HepG2 (cell line): ENCODE results near the gene RAB43. TPM values are rescaled to one million over a fixed set of nuclear protein-coding genes. Genes with fewer than 3 reads are reported as not detected.
A peak's percentile ranks its signal among the peaks of the same experiment; 100 is the strongest.

Experiments used
- ATAC-seq: fragments of 200-7000 bp; cut with Tn5 transposase; 3 replicates; pipeline ENCODE4 v1.9.1; 2020; ENCODE audit warnings: mild to moderate bottlenecking, moderate library complexity
- BruUV-seq: library from RNA; stranded (reverse); fragments of 400-500 nt; replicated peaks from 2 replicates; lab custom pipeline; 2021; lab: Mats Ljungman, UMichigan
- CTCF ChIA-PET: fragments of 300-600 bp; formaldehyde crosslinking; extraction: SDS; loops from one replicate; lab custom pipeline; 2021; ENCODE audit warnings: low total read pairs, inconsistent platforms, low intra/inter-chr PET ratio; lab: Yijun Ruan, JAX
- POLR2A ChIA-PET: fragments of 350-600 bp; sonication (Branson Sonifier 250); formaldehyde crosslinking; loops from one replicate; lab custom pipeline; 2020; ENCODE audit warnings: antibody characterized with exemption, inconsistent platforms; lab: Yijun Ruan, JAX
- DNase-seq: peaks from one replicate; pipeline ENCODE4 v3.0.0-alpha.2; 2015; ENCODE audit warnings: low spot score
- FAIRE-seq: peaks from 3 replicates; lab custom pipeline; 2011; peaks lifted over from hg19 to GRCh38; lab: Jason Lieb, UNC
- H2AFZ ChIP-seq: one replicate; pipeline ENCODE4 v1.6.1; 2011; ENCODE audit warnings: low read length, inconsistent platforms
- H3K27ac ChIP-seq: fragments of 300-600 bp; 3 replicates; pipeline ENCODE4 v1.8.0; 2011; ENCODE audit warnings: mixed run types, mild to moderate bottlenecking, mixed read lengths, low read length, inconsistent platforms; ENCODE audit not compliant: insufficient read depth; ENCODE audit errors: extremely low read length
- H3K27me3 ChIP-seq, 2 experiments: fragments of 200-600 bp in 1 of 2; 2 replicates in 1 of 2; 3 replicates in 1 of 2; pipeline versions ENCODE4 v1.6.0 to v1.8.0; 2011; ENCODE audit warnings: low read length in 2 of 2, mild to moderate bottlenecking in 2 of 2, moderate library complexity in 2 of 2, inconsistent platforms in 1 of 2; ENCODE audit not compliant: insufficient read depth in 2 of 2, control insufficient read depth in 1 of 2
- H3K36me3 ChIP-seq, 2 experiments: fragments of 200-600 bp in 1 of 2; replicated peaks in 1 of 2; 2 replicates in 1 of 2; 3 replicates in 1 of 2; pipeline versions ENCODE4 v1.5.1 to v1.8.0; 2011; ENCODE audit warnings: low read length in 2 of 2, inconsistent platforms in 1 of 2; ENCODE audit not compliant: insufficient read depth in 2 of 2, control insufficient read depth in 1 of 2
- H3K4me1 ChIP-seq: 2 replicates; pipeline ENCODE4 v1.5.1; 2012; ENCODE audit warnings: low read length, inconsistent platforms; ENCODE audit not compliant: insufficient read depth
- H3K4me2 ChIP-seq: 2 replicates; pipeline ENCODE4 v1.6.0; 2011; ENCODE audit warnings: low read depth, low read length, inconsistent platforms
- H3K4me3 ChIP-seq, 3 experiments: fragments of 200-600 bp in 1 of 3; sonication (generic), shearing (Covaris generic) in 1 of 3; replicated peaks in 1 of 3; 2 replicates each; pipeline ENCODE4 v1.5.1; 2011 to 2016; ENCODE audit warnings: low read length in 3 of 3, inconsistent platforms in 2 of 3, low read depth in 2 of 3, mild to moderate bottlenecking in 2 of 3, control low read depth in 1 of 3, mixed read lengths in 1 of 3; ENCODE audit not compliant: insufficient read depth in 1 of 3
- H3K79me2 ChIP-seq: one replicate; pipeline ENCODE4 v1.6.1; 2011; ENCODE audit warnings: low read length, inconsistent platforms; ENCODE audit not compliant: insufficient read depth
- H3K9ac ChIP-seq: 2 replicates; pipeline ENCODE4 v1.6.0; 2011; ENCODE audit warnings: mild to moderate bottlenecking, low read depth, low read length, inconsistent platforms; ENCODE audit not compliant: insufficient read depth
- H3K9me3 ChIP-seq: 2 replicates; pipeline ENCODE4 v1.5.1; 2012; ENCODE audit warnings: mild to moderate bottlenecking, low read length
- H4K20me1 ChIP-seq: 2 replicates; pipeline ENCODE4 v1.6.0; 2011; ENCODE audit warnings: inconsistent platforms, mild to moderate bottlenecking, low read length, moderate library complexity; ENCODE audit not compliant: insufficient read depth
- AGO2 ChIP-seq: fragments of 200-400 bp; formaldehyde crosslinking; optimal IDR thresholded peaks from 2 replicates; pipeline ENCODE3; 2017; ENCODE audit warnings: mild to moderate bottlenecking, low read depth, low read length, moderate library complexity
- SPEN ChIP-seq: sonication (generic); formaldehyde crosslinking; IDR thresholded peaks from 2 replicates; pipeline ENCODE4 v1.5.1; 2020; ENCODE audit warnings: low read depth, mild to moderate bottlenecking, missing genetic modification reagents
- ZNF709 ChIP-seq: sonication (generic); formaldehyde crosslinking; IDR thresholded peaks from 2 replicates; pipeline ENCODE4 v1.5.0; 2020; ENCODE audit warnings: mild to moderate bottlenecking, missing genetic modification reagents
- WGBS: methylation state at CpG from one replicate; pipeline ENCODE4 v1.1.6; 2017; ENCODE audit warnings: low lambda C conversion rate; 5-methylcytosine and 5-hydroxymethylcytosine counted together
- in situ Hi-C: cut with HindIII; loops from 2 replicates; pipeline ENCODE4 v1.10.0; 2017; ENCODE audit warnings: low pct_unique_long_range_greater_than_20kb; ENCODE audit not compliant: extremely low pct_ligation_motif_present
- intact Hi-C: fragments of 100-400 bp; cut with micrococcal nuclease; formaldehyde crosslinking; loops from one replicate; pipeline ENCODE4 v1.10.0; 2022; ENCODE audit not compliant: unreplicated experiment
- polyA plus RNA-seq, 8 experiments: library from polyadenylated mRNA; depleted of rRNA in 3 of 8; stranded (reverse) in 7 of 8; unstranded in 1 of 8; fragments of >200 nt; fragmentation: Illumina TruSeq in 4 of 8; extraction: Trizol in 4 of 8; gene quantifications; 2 replicates each; pipeline versions ENCODE4 v1.2.1 to v1.2.3, GENCODE V29; 2011 to 2016; ENCODE audit warnings: low read depth in 4 of 8, missing spikeins in 1 of 8, mixed read lengths in 1 of 8; ENCODE audit not compliant: insufficient read depth in 1 of 8
- total RNA-seq, 5 experiments: library from RNA; depleted of rRNA; stranded (reverse); fragments of >200 nt; fragmentation: Illumina TruSeq; extraction: Trizol; gene quantifications; 2 replicates each; pipeline ENCODE4 v1.2.3, GENCODE V29; 2016; ENCODE audit warnings: low read depth in 1 of 5
- TF ChIP-seq, protein P1 (sequence below): IDR thresholded peaks from 2 replicates; pipeline ENCODE4 v1.6.1; 2016; ENCODE audit warnings: low read depth
- TF ChIP-seq, protein P2 (sequence below): sonication (generic); formaldehyde crosslinking; IDR thresholded peaks from 2 replicates; pipeline ENCODE4 v1.4.0; 2020; ENCODE audit warnings: missing genetic modification reagents

The RAB43 gene
- total and polyA plus RNA-seq, 2 of the 13 experiments (the other 11 are each of a cell fraction or from before 2014, with no cell fraction given): 11.8 to 18.4 TPM

DNA sequence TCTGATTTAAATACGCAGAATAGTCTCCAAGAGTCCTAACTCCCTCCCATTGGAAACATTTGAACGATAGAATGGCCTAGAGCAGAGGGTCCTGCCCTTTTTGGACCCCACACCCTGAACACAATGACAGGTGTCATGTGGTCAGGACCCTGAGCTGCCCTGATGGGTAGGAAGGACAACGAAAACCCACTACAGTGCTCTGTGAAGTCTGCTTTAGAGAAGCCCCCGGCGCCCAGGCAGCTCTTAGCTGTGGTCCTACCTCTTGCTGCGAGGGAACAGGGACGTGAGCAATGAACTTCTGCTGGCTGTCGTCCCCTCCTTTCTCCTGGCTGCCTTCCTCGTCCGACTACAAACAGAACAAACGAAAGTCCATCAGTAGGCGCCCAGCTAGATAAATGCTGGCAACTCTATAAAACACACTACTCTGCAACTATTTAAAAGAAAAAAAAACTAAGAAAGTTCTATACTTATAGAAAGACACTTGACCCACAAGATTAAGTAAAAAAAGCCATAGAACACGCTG is 8.7 kb upstream of the RAB43 start (continued):
- TF ChIP-seq, protein P1, sequence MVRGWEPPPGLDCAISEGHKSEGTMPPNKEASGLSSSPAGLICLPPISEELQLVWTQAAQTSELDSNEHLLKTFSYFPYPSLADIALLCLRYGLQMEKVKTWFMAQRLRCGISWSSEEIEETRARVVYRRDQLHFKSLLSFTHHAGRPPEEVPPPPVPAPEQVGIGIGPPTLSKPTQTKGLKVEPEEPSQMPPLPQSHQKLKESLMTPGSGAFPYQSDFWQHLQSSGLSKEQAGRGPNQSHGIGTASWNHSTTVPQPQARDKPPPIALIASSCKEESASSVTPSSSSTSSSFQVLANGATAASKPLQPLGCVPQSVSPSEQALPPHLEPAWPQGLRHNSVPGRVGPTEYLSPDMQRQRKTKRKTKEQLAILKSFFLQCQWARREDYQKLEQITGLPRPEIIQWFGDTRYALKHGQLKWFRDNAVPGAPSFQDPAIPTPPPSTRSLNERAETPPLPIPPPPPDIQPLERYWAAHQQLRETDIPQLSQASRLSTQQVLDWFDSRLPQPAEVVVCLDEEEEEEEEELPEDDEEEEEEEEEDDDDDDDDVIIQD (CRISPR knock-in tag): no peak
- no peak for TF ChIP-seq ZNF709 (CRISPR knock-in tag)
- TF ChIP-seq, protein P2, sequence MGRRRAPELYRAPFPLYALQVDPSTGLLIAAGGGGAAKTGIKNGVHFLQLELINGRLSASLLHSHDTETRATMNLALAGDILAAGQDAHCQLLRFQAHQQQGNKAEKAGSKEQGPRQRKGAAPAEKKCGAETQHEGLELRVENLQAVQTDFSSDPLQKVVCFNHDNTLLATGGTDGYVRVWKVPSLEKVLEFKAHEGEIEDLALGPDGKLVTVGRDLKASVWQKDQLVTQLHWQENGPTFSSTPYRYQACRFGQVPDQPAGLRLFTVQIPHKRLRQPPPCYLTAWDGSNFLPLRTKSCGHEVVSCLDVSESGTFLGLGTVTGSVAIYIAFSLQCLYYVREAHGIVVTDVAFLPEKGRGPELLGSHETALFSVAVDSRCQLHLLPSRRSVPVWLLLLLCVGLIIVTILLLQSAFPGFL (CRISPR knock-in tag): no peak

DNA sequence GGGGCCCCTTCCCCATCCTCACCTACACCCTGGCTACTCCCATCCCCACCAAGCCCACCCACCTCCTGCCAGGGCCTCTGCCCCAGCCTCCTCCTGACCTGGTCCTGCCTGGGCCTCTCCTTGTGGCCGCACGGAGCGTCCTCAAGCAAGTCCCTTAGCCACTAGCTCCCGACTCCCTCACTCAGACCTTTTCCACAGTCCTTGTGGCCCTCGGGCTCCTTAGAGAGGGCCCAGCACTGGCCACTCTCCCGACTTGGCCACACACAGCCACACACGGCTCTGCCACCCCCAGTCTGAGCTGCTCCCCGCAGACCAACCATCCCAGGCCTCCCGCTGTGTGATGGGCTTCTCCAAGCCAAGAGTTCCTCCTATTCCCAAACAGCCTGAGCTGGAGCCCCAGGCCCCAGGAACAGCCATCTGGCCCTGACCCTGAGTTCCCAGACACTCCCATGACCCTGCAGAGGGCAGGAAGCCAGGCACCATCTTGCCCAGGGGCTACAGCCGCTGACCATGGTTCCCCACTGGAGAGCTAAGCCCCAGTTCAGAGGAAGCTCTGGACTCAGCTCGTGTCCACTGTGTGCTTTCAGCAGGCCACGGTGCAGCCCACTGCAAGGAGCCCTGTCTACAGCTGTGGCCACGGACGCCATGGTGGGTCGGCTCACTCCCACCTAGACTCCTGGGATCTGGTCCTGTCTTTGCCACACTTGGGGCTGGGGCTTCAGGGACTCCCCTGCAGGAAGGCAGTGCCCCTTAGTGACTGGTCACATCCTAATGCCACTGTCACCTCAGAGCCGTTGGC is 7.0 kb upstream of the RAB43 start:
- H3K9ac ChIP-seq: no peak overlapping the region

More for the DNA sequence above, 7.0 kb upstream of the RAB43 start:
- WGBS: 97% methylated on average over 12 of the region's 16 CpGs
- Histone ChIP-seq H4K20me1 (no peaks in the 10 kb centered on the region), H3K79me2 (no peaks in the 10 kb centered on the region), H2AFZ (no peak overlapping the region), H3K36me3 (peaks cover 14 to 36% of the 10 kb centered on the region in 2 experiments), H3K4me2 (no peak overlapping the region), H3K27ac (no peak overlapping the region), H3K4me3 (no peak overlapping the region), H3K4me1 (peaks cover 5% of the 10 kb centered on the region), H3K9me3 (no peaks in the 10 kb centered on the region), H3K27me3 (no peaks in the 10 kb centered on the region)
- intact Hi-C loops (no loop called here), in situ Hi-C loops (no loop called here)
- CTCF ChIA-PET: no interaction called here
- TF ChIP-seq AGO2 (peak; percentile 29), SPEN (CRISPR knock-in tag) (no peak)
- POLR2A ChIA-PET: interaction anchor here (0.8 kb wide), 2 partner anchors 8 to 121 kb away, joined by 3 read pairs; partner anchors contain the start of gene COPG1
- no TSS peak for BruUV-seq
- ATAC-seq (no peak), FAIRE-seq (no peak), DNase-seq (no peak)
